Lung (tissue), 12 donors: Measurements from ENCODE around the gene PXT1. TPM values are rescaled to one million over a fixed set of nuclear protein-coding genes. Genes with fewer than 3 reads are reported as not detected.
A peak's percentile ranks its signal among the peaks of the same experiment; 100 is the strongest.

Experiments
- ATAC-seq: fragments of 200-7000 bp; cut with Tn5 transposase; one replicate; pipeline ENCODE4 v1.9.1; 2020; ENCODE audit warnings: moderate number of reproducible peaks; ENCODE audit not compliant: insufficient read depth, low FRiP score
- DNase-seq, 3 donors: peaks; one replicate each; pipeline ENCODE4 v3.0.0-alpha.2; 2013 to 2017
- H3K27ac ChIP-seq, 2 donors: one replicate each; pipeline ENCODE4 v1.5.1; 2013; ENCODE audit warnings: mild to moderate bottlenecking in 2 of 2, moderate library complexity in 2 of 2, control low read depth in 1 of 2, inconsistent platforms in 1 of 2, low read depth in 1 of 2, low read length in 1 of 2
- H3K27me3 ChIP-seq, 3 donors: one replicate each; pipeline ENCODE4 v1.5.1; 2013; ENCODE audit warnings: low read length in 2 of 3; ENCODE audit not compliant: control insufficient read depth in 3 of 3, insufficient read depth in 3 of 3
- H3K36me3 ChIP-seq, 4 donors: one replicate each; pipeline ENCODE4 v1.5.1; 2013; ENCODE audit warnings: low read length in 4 of 4, mild to moderate bottlenecking in 1 of 4, moderate library complexity in 1 of 4; ENCODE audit not compliant: control insufficient read depth in 4 of 4, insufficient read depth in 4 of 4
- H3K4me1 ChIP-seq, 5 donors: one replicate each; pipeline ENCODE4 v1.5.1; 2013; ENCODE audit warnings: low read length in 5 of 5, mild to moderate bottlenecking in 2 of 5, moderate library complexity in 1 of 5; ENCODE audit not compliant: control insufficient read depth in 5 of 5, insufficient read depth in 5 of 5
- H3K4me3 ChIP-seq: one replicate; pipeline ENCODE4 v1.5.1; 2013; ENCODE audit warnings: mild to moderate bottlenecking, control low read depth, moderate library complexity
- H3K9ac ChIP-seq, 2 donors: one replicate each; pipeline ENCODE4 v1.5.1; 2013; ENCODE audit warnings: low read length in 2 of 2, control low read depth in 1 of 2; ENCODE audit not compliant: insufficient read depth in 1 of 2
- H3K9me3 ChIP-seq, 4 donors: one replicate each; pipeline ENCODE4 v1.5.1; 2013; ENCODE audit warnings: low read length in 3 of 4, mild to moderate bottlenecking in 1 of 4, moderate library complexity in 1 of 4; ENCODE audit not compliant: control insufficient read depth in 4 of 4, insufficient read depth in 3 of 4
- CTCF ChIP-seq: IDR thresholded peaks from 2 replicates; pipeline ENCODE4 v1.5.1; 2012; ENCODE audit warnings: mild to moderate bottlenecking; ENCODE audit errors: control extremely low read depth, extremely low read depth
- WGBS, 2 donors: extraction: QIAGEN DNeasy Blood & Tissue Kit; methylation state at CpG; one replicate each; pipeline ENCODE4 v1.1.7; 2013; 5-methylcytosine and 5-hydroxymethylcytosine counted together
- polyA plus RNA-seq, 2 donors: library from polyadenylated mRNA; stranded (reverse); fragments of 200-250 nt; gene quantifications; one replicate each; pipeline ENCODE4 v1.2.1, GENCODE V29; 2013
- total RNA-seq, 2 donors: library from RNA; depleted of rRNA in 1 of 2; stranded (reverse); fragments of >200 nt in 1 of 2; gene quantifications; one replicate each; pipeline ENCODE4 v1.2.1, GENCODE V29; 2014 to 2021
- donor health status: control.
- donor health status: control.
- donor health status: Bipolar disorder and iron deficiency.
- donor health status: healthy.
- donor health status: DM: yes; HTN: yes; CAD: no.

Gene PXT1
- total and polyA plus RNA-seq, 4 donors, result 0.06 to 0.12 TPM; not detected in 2

DNA sequence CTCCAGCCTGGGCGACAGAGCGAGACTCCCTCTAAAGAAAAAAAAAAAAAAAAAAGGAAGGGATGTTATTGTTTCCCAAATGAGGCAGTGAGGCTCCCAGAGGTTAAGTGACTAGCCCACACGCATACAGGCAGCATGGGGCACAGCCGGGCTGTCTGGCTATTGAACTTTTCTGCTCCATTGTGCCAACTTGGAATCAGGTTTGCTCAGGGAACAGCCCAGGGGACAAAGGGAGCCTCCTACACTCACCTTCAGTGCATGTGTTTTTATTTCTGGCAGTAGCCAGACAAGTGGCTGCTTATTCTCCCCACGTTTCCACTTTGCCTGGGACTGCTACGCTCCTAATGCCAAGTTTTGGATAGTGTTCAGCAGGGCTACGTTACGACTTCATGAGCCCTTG is 65.9 kb downstream of the PXT1 start:
- ATAC-seq (no peak), DNase-seq (no peak)
- no peak overlapping the region for H3K4me3 ChIP-seq
- H3K27ac ChIP-seq, result no peak overlapping the region
- H3K9ac ChIP-seq, result no peak overlapping the region
- 97 to 98% methylated on average over 8 of the region's 8 CpGs for WGBS, 2 donors
- no peak for TF ChIP-seq CTCF
- no peaks in the 10 kb centered on the region for H3K9me3 ChIP-seq
- H3K4me1 ChIP-seq, result no peaks in the 10 kb centered on the region
- H3K36me3 ChIP-seq, result peaks cover 0 to 1% (median 0%) of the 10 kb centered on the region in 4 donors
- peaks cover 0 to 6% (median 0%) of the 10 kb centered on the region in 3 donors for H3K27me3 ChIP-seq

DNA sequence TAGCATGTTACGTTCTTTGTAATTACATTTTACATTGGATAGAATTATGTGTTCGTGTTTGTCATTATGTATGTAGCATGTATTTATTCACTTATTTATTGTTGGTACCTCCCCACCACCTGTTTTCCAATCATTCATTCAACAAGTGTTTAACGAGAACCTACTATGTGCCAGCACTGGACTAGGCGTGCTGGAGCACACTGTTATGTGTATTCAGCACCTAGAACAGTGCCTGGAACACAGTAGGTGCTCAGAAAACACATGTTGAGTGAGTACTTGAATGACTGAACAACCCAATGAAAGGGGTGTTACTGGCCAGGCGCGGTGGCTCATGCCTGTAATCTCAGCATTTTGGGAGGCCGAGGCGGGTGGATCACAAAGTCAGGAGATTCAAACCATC is 66.5 kb downstream of the PXT1 start:
- no peaks in the 10 kb centered on the region for H3K9me3 ChIP-seq
- TF ChIP-seq CTCF, result no peak
- no peak overlapping the region for H3K4me3 ChIP-seq
- H3K9ac ChIP-seq, result no peak overlapping the region
- DNase-seq (no peak), ATAC-seq (no peak)
- H3K4me1 ChIP-seq, result no peaks in the 10 kb centered on the region
- no peak overlapping the region for H3K27ac ChIP-seq
- peaks cover 0 to 6% (median 0%) of the 10 kb centered on the region in 3 donors for H3K27me3 ChIP-seq
- peaks cover 0 to 5% (median 0%) of the 10 kb centered on the region in 4 donors for H3K36me3 ChIP-seq
- WGBS, 2 donors, result 95 to 98% methylated on average over 8 of the region's 8 CpGs

- ATAC-seq, result no peak
- TF ChIP-seq CTCF, result no peak
- WGBS, 2 donors, result 95 to 97% methylated on average over 20 of the region's 20 CpGs
- peaks cover 0 to 6% (median 0%) of the 10 kb centered on the region in 3 donors for H3K27me3 ChIP-seq
- H3K27ac ChIP-seq, result no peak overlapping the region
- no peaks in the 10 kb centered on the region for H3K4me1 ChIP-seq
- H3K36me3 ChIP-seq, result peaks cover 0 to 5% (median 0%) of the 10 kb centered on the region in 4 donors
- H3K9me3 ChIP-seq, result no peaks in the 10 kb centered on the region
- H3K9ac ChIP-seq, result no peak overlapping the region
- H3K4me3 ChIP-seq, result no peak overlapping the region
- no peak for DNase-seq
These were observed 67.0 kb downstream of the PXT1 start for GRCh38 chr6:36375644-36376155.

- Histone ChIP-seq H3K27ac (no peak overlapping the region), H3K27me3 (peaks cover 0 to 6% (median 0%) of the 10 kb centered on the region in 3 donors), H3K9ac (no peak overlapping the region), H3K9me3 (no peaks in the 10 kb centered on the region), H3K4me3 (no peak overlapping the region), H3K4me1 (no peaks in the 10 kb centered on the region), H3K36me3 (peaks cover 0 to 5% (median 0%) of the 10 kb centered on the region in 4 donors)
- DNase-seq (peak in 2 of 3 donors; percentile 44 to 79), ATAC-seq (no peak)
- TF ChIP-seq CTCF, result no peak
- WGBS, 2 donors, result 87 to 88% methylated on average over 8 of the region's 8 CpGs
These were observed 67.7 kb downstream of the PXT1 start for GRCh38 chr6:36374972-36375371.
